PC-3 (cell line): Measurements from ENCODE around the gene TLR4.

Experiments used
- EZH2 ChIP-seq: fragments of 300-600 bp; sonication (generic); IDR thresholded peaks from one replicate; pipeline ENCODE4 v1.6.1; 2017; ENCODE audit warnings: antibody characterized with exemption, mild to moderate bottlenecking, low read length; ENCODE audit not compliant: unreplicated experiment
- EZH2phosphoT487 ChIP-seq: fragments of 300-600 bp; sonication (generic); IDR thresholded peaks from 2 replicates; pipeline ENCODE4 v1.6.1; 2018; ENCODE audit warnings: mild to moderate bottlenecking, antibody characterized with exemption, low read length, borderline replicate concordance
- TF ChIP-seq, protein P1 (sequence below): fragments of 300-600 bp; sonication (generic); conservative IDR thresholded peaks from 2 replicates; pipeline ENCODE4 v1.5.1; 2017; ENCODE audit warnings: antibody characterized with exemption, low read depth, mild to moderate bottlenecking, low read length

- TF ChIP-seq EZH2phosphoT487: no peak
- TF ChIP-seq, protein P1, sequence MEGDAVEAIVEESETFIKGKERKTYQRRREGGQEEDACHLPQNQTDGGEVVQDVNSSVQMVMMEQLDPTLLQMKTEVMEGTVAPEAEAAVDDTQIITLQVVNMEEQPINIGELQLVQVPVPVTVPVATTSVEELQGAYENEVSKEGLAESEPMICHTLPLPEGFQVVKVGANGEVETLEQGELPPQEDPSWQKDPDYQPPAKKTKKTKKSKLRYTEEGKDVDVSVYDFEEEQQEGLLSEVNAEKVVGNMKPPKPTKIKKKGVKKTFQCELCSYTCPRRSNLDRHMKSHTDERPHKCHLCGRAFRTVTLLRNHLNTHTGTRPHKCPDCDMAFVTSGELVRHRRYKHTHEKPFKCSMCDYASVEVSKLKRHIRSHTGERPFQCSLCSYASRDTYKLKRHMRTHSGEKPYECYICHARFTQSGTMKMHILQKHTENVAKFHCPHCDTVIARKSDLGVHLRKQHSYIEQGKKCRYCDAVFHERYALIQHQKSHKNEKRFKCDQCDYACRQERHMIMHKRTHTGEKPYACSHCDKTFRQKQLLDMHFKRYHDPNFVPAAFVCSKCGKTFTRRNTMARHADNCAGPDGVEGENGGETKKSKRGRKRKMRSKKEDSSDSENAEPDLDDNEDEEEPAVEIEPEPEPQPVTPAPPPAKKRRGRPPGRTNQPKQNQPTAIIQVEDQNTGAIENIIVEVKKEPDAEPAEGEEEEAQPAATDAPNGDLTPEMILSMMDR: no peak
- TF ChIP-seq EZH2: no peak
These were observed 24.8 kb upstream of the TLR4 start for GRCh38 chr9:117679416-117679815.
